Natural killer cell (primary cell): ENCODE data around the gene EHMT1. TPM values are rescaled to one million over a fixed set of nuclear protein-coding genes. Genes with fewer than 3 reads are reported as not detected.

Source experiments
- ATAC-seq, 3 donors: fragments of 150-1000 bp in 2 of 3; fragments of 200-7000 bp in 1 of 3; cut with Tn5 transposase; 1 replicate in 1 of 3; 2 replicates in 2 of 3; pipeline ENCODE4 v1.10.0; 2021; ENCODE audit warnings: mild to moderate bottlenecking in 2 of 3, moderate library complexity in 2 of 3
- DNase-seq, 2 donors: peaks; one replicate each; pipeline versions ENCODE4 v3.0.0 to v3.0.0-alpha.2; 2013 to 2021; ENCODE audit warnings: mixed read lengths in 1 of 2
- H3K27ac ChIP-seq: one replicate; pipeline ENCODE4 v1.5.1; 2013; ENCODE audit warnings: mild to moderate bottlenecking, low read length
- H3K27me3 ChIP-seq: one replicate; pipeline ENCODE4 v1.6.1; 2013; ENCODE audit warnings: low read length; ENCODE audit not compliant: control insufficient read depth, insufficient read depth
- H3K36me3 ChIP-seq: one replicate; pipeline ENCODE4 v1.6.1; 2013; ENCODE audit warnings: low read length; ENCODE audit not compliant: control insufficient read depth, insufficient read depth
- H3K4me1 ChIP-seq: one replicate; pipeline ENCODE4 v1.6.1; 2013; ENCODE audit warnings: low read length; ENCODE audit not compliant: control insufficient read depth, insufficient read depth
- H3K4me3 ChIP-seq: one replicate; pipeline ENCODE4 v1.5.1; 2013; ENCODE audit warnings: low read length
- H3K9me3 ChIP-seq: one replicate; pipeline ENCODE4 v1.6.1; 2013; ENCODE audit warnings: low read length; ENCODE audit not compliant: control insufficient read depth, insufficient read depth
- H3K27ac Mint-ChIP-seq, 2 donors: one replicate each; pipeline ENCODE4 v1.8.0; 2022; ENCODE audit warnings: mild to moderate bottlenecking in 2 of 2, mixed read lengths in 2 of 2, moderate library complexity in 1 of 2
- H3K27me3 Mint-ChIP-seq, 2 donors: one replicate each; pipeline ENCODE4 v1.8.0; 2022; ENCODE audit warnings: low read depth in 2 of 2, mixed read lengths in 2 of 2
- H3K36me3 Mint-ChIP-seq: one replicate; pipeline ENCODE4 v1.8.0; 2022; ENCODE audit warnings: mixed read lengths
- H3K4me1 Mint-ChIP-seq, 2 donors: one replicate each; pipeline ENCODE4 v1.8.0; 2022; ENCODE audit warnings: mixed read lengths in 2 of 2
- H3K4me3 Mint-ChIP-seq: one replicate; pipeline ENCODE4 v1.8.0; 2022; ENCODE audit warnings: mild to moderate bottlenecking, moderate library complexity, mixed read lengths
- H3K9me3 Mint-ChIP-seq, 2 donors: one replicate each; pipeline ENCODE4 v1.8.0; 2022; ENCODE audit warnings: mixed read lengths in 2 of 2
- WGBS: methylation state at CpG from one replicate; pipeline ENCODE4 v1.1.7; 2013; ENCODE audit warnings: missing lambda C conversion rate; ENCODE audit not compliant: insufficient coverage; 5-methylcytosine and 5-hydroxymethylcytosine counted together
- intact Hi-C: fragments of 100-400 bp; cut with micrococcal nuclease; formaldehyde crosslinking; loops from one replicate; pipeline ENCODE4 v1.14.2; 2022
- total RNA-seq, 4 donors: library from RNA; stranded (reverse); fragments of 120-200 nt in 1 of 4; gene quantifications; one replicate each; pipeline versions ENCODE4 v1.2.3 to v1.2.4, GENCODE V29; 2013 to 2022
- TF ChIP-seq, protein P1 (sequence below): fragments of 200-600 bp; IDR thresholded peaks from one replicate; pipeline ENCODE4 v1.8.0; 2022; ENCODE audit warnings: antibody characterized with exemption

Gene EHMT1
- total RNA-seq, 3 donors from 2014 or later (not counting 1 experiment from before 2014, with no cell fraction given) = 173 to 200 (median 176) TPM

DNA sequence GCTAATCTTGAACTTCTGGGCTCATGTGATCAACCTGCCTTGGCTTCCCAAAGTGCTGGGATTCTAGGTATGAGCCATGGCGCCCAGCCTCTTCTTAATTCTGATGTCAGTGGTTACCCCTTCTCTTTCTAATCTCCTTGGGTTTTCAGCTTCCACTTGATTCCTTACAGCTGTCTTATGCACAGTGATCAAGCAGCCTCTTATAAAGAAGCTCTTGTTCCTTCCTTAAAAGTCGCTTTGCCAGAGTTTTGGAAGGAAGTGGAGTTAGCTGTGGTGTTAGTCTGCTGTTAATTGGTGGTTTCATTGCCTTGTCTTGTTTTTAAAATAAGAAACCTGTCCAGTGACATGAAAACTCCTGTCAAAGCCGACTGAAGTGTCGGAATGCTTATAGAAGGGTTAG lies 130.7 kb downstream of the EHMT1 start:
- peaks cover 25 to 40% of the 10 kb centered on the region in 2 donors for H3K4me1 Mint-ChIP-seq
- no peaks in the 10 kb centered on the region for H3K27me3 Mint-ChIP-seq
- no peak overlapping the region for H3K4me3 Mint-ChIP-seq
- H3K27ac ChIP-seq = no peak overlapping the region
- WGBS = 95% methylated on average over 4 of the region's 4 CpGs
- intact Hi-C loops = no loop called here
- no peak overlapping the region for H3K4me3 ChIP-seq
- no peaks in the 10 kb centered on the region for H3K9me3 ChIP-seq
- peaks cover 46% of the 10 kb centered on the region for H3K36me3 ChIP-seq
- peak overlapping the region in 1 of 2 donors; percentile 36 for H3K27ac Mint-ChIP-seq
- H3K36me3 Mint-ChIP-seq = peaks cover 6% of the 10 kb centered on the region
- H3K27me3 ChIP-seq = no peaks in the 10 kb centered on the region
- TF ChIP-seq, protein P1, sequence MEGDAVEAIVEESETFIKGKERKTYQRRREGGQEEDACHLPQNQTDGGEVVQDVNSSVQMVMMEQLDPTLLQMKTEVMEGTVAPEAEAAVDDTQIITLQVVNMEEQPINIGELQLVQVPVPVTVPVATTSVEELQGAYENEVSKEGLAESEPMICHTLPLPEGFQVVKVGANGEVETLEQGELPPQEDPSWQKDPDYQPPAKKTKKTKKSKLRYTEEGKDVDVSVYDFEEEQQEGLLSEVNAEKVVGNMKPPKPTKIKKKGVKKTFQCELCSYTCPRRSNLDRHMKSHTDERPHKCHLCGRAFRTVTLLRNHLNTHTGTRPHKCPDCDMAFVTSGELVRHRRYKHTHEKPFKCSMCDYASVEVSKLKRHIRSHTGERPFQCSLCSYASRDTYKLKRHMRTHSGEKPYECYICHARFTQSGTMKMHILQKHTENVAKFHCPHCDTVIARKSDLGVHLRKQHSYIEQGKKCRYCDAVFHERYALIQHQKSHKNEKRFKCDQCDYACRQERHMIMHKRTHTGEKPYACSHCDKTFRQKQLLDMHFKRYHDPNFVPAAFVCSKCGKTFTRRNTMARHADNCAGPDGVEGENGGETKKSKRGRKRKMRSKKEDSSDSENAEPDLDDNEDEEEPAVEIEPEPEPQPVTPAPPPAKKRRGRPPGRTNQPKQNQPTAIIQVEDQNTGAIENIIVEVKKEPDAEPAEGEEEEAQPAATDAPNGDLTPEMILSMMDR = no peak
- DNase-seq (no peak), ATAC-seq (no peak)
- peaks cover 11% of the 10 kb centered on the region for H3K4me1 ChIP-seq
- no peaks in the 10 kb centered on the region for H3K9me3 Mint-ChIP-seq

DNA sequence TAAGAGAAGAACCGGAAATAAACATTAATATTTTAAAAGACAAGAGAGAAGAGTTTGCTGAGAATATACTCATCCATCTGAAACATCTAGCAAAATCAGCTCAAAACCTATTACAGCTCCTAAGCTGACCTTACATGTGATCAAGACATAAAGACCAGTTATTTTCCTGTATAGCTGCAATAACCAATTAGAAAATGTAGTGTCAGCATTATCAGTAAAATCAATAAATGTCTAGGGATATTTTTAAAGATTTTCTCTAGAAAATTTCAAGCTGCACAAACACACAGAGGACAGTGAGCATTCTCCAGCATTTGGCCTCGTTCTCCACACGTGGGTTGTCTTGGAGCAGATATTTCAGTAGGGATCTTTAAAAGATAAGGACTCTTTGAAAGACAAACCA lies 131.2 kb downstream of the EHMT1 start:
- no peak overlapping the region for H3K27ac ChIP-seq
- peaks cover 9% of the 10 kb centered on the region for H3K36me3 Mint-ChIP-seq

DNA sequence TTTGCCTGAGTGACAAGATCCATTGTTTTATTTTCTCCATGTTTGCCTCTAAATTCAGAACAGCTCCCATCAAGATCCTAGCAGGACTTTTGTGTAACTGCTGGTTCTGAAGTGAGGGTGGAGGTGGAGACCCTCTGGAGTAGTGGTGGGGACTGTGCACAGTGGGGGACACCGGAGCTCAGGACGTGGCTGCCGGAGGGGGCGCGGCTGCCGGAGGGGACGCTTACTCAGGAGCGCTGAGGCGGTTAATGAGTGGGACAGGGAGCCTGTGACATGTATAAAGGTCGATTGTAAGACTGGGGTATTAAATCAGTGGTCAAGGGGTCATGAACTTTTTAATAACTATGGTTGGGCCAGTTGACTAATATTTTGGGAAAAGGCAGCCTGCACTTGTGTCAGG lies 131.8 kb downstream of the EHMT1 start:
- Histone ChIP-seq H3K4me3 (no peak overlapping the region), H3K4me1 (peaks cover 7% of the 10 kb centered on the region), H3K27ac (no peak overlapping the region), H3K36me3 (peaks cover 45% of the 10 kb centered on the region), H3K27me3 (no peaks in the 10 kb centered on the region), H3K9me3 (no peaks in the 10 kb centered on the region)
- H3K36me3 Mint-ChIP-seq = peaks cover 15% of the 10 kb centered on the region
- TF ChIP-seq, protein P1 = no peak
- no peak for DNase-seq
- intact Hi-C loops = loop anchor here (10.0 kb wide), 1 partner anchor 76 kb away; no protein-coding TSS in a partner anchor
- 98% methylated on average over 10 of the region's 10 CpGs for WGBS
- no peak overlapping the region for H3K4me3 Mint-ChIP-seq
- H3K4me1 Mint-ChIP-seq = peaks cover 23 to 33% of the 10 kb centered on the region in 2 donors
- no peaks in the 10 kb centered on the region for H3K27me3 Mint-ChIP-seq
- peaks cover 0 to 3% of the 10 kb centered on the region in 2 donors for H3K9me3 Mint-ChIP-seq
- no peak for ATAC-seq
- peak overlapping the region in 1 of 2 donors; percentile 45 for H3K27ac Mint-ChIP-seq

More for the DNA sequence above, 131.2 kb downstream of the EHMT1 start:
- peaks cover 21 to 36% of the 10 kb centered on the region in 2 donors for H3K4me1 Mint-ChIP-seq
- intact Hi-C loops = loop anchor here (10.0 kb wide), 1 partner anchor 75 kb away; no protein-coding TSS in a partner anchor
- peaks cover 11% of the 10 kb centered on the region for H3K4me1 ChIP-seq
- H3K9me3 ChIP-seq = no peaks in the 10 kb centered on the region
- H3K4me3 ChIP-seq = no peak overlapping the region
- no peaks in the 10 kb centered on the region for H3K27me3 Mint-ChIP-seq
- H3K9me3 Mint-ChIP-seq = no peaks in the 10 kb centered on the region
- peak overlapping the region; percentile 36 to 45 for H3K27ac Mint-ChIP-seq
- ATAC-seq = no peak
- WGBS = 89% methylated on average over 1 of the region's 3 CpGs
- no peak overlapping the region for H3K4me3 Mint-ChIP-seq
- H3K36me3 ChIP-seq = peaks cover 45% of the 10 kb centered on the region
- DNase-seq = no peak
- no peaks in the 10 kb centered on the region for H3K27me3 ChIP-seq
- TF ChIP-seq, protein P1 = no peak

DNA sequence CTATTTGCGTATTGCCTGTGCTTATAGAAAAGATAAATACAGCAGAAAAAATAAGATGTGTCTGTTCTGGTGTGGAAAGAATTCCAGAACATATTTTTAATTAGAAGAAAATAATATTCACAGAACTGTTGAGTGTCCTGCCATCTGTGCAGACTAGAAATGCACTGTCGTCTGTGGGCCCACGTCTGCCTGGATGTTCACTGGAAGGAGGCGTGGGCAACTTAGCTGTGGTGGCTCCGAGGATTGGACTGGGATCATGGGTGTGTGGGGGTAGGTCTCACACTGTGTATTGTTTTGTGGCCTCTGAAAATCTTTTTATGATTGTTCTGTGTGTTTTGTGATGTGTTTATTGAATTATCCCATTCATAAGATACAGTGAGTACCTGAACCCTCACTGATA lies 132.8 kb downstream of the EHMT1 start:
- H3K9me3 Mint-ChIP-seq = peaks cover 0 to 3% of the 10 kb centered on the region in 2 donors
- DNase-seq = no peak
- H3K4me1 Mint-ChIP-seq = peaks cover 23 to 29% of the 10 kb centered on the region in 2 donors
- intact Hi-C loops = loop anchor here (10.0 kb wide), 1 partner anchor 77 kb away; no protein-coding TSS in a partner anchor
- peaks cover 18% of the 10 kb centered on the region for H3K36me3 Mint-ChIP-seq
- H3K4me1 ChIP-seq = no peaks in the 10 kb centered on the region
- no peaks in the 10 kb centered on the region for H3K27me3 ChIP-seq
- H3K4me3 ChIP-seq = no peak overlapping the region
- H3K27ac Mint-ChIP-seq = peak overlapping the region; percentile 42 to 71
- H3K27ac ChIP-seq = no peak overlapping the region
- H3K36me3 ChIP-seq = peaks cover 47% of the 10 kb centered on the region
- ATAC-seq = no peak
- 98% methylated on average over 5 of the region's 5 CpGs for WGBS
- TF ChIP-seq, protein P1 = no peak
- H3K27me3 Mint-ChIP-seq = no peaks in the 10 kb centered on the region
- no peak overlapping the region for H3K4me3 Mint-ChIP-seq
- no peaks in the 10 kb centered on the region for H3K9me3 ChIP-seq
